PC-9 (cell line): Measurements from ENCODE around the gene CAT.

Source experiments
- EZH2 ChIP-seq: fragments of 200-600 bp; sonication (generic); IDR thresholded peaks from 2 replicates; pipeline ENCODE4 v1.8.0; 2017; ENCODE audit warnings: antibody characterized with exemption, low read depth
- TF ChIP-seq, protein P1 (sequence below): fragments of 200-600 bp; sonication (generic); conservative IDR thresholded peaks from 2 replicates; pipeline ENCODE4 v1.6.1; 2017; ENCODE audit warnings: mixed run types, antibody characterized with exemption, mild to moderate bottlenecking, moderate library complexity

DNA sequence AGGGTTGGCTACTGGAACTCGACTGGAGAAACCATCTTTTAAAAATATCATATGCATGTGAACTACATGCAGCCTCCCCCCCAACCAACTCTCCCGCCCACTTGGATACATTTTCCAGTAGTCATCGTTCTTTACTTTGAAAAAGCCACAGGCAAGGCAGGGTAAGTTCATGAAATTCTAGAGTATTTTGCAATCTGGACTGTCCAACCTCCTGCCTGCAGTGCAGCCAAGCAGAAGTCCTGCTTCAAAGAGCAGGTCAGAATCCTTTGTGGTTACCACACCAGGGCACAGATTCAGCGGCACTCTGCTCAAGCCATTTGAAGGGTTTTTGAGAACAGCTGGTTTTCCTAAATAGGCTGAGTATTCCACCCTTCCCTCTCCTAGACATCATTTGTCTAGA lies 62.8 kb downstream of the CAT start:
- TF ChIP-seq, protein P1, sequence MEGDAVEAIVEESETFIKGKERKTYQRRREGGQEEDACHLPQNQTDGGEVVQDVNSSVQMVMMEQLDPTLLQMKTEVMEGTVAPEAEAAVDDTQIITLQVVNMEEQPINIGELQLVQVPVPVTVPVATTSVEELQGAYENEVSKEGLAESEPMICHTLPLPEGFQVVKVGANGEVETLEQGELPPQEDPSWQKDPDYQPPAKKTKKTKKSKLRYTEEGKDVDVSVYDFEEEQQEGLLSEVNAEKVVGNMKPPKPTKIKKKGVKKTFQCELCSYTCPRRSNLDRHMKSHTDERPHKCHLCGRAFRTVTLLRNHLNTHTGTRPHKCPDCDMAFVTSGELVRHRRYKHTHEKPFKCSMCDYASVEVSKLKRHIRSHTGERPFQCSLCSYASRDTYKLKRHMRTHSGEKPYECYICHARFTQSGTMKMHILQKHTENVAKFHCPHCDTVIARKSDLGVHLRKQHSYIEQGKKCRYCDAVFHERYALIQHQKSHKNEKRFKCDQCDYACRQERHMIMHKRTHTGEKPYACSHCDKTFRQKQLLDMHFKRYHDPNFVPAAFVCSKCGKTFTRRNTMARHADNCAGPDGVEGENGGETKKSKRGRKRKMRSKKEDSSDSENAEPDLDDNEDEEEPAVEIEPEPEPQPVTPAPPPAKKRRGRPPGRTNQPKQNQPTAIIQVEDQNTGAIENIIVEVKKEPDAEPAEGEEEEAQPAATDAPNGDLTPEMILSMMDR: no peak
- no peak for TF ChIP-seq EZH2
